ENCODE results near the gene LRRC8C. TPM values are rescaled to one million over a fixed set of nuclear protein-coding genes. Genes with fewer than 3 reads are reported as not detected.

LRRC8C gene
- total RNA-seq, 1 experiment from 2014 or later, result 8.4 TPM

GRCh38 chr1:89652373-89652772 is 19.5 kb downstream of the LRRC8C start:
- ChIA-PET RAD21 (ENCODE audit: low non-redundant PET in 1 of 2, low total read pairs in 2 of 2, uncharacterized antibody in 2 of 2, unreplicated experiment in 2 of 2) (no interaction called here), CTCF (no interaction called here), POLR2A (no interaction called here)
- intact Hi-C loops (cut with micrococcal nuclease), result no loop called here
- H3K9me3 ChIP-seq (ENCODE audit: control insufficient read depth in 1 of 2, insufficient read depth in 1 of 2, low read depth in 1 of 2, low read length in 2 of 2), result no peaks in the 10 kb centered on the region
- H3K9me2 ChIP-seq (ENCODE audit: insufficient read depth), result no peaks in the 10 kb centered on the region
- H3K27ac ChIP-seq (ENCODE audit: low read depth, low read length), result no peak overlapping the region
- H3K36me3 ChIP-seq (ENCODE audit: control insufficient read depth in 1 of 2, insufficient read depth in 2 of 2, low read length in 2 of 2), result no peaks in the 10 kb centered on the region
- no peak overlapping the region for H2AFZ ChIP-seq (ENCODE audit: low read depth, low read length, poor library complexity, severe bottlenecking)
- TF ChIP-seq POLR2AphosphoS5 (IDR thresholded peaks at IDR 0.05; ENCODE audit: low read depth, low read length) (no peak), EGR1 (IDR thresholded peaks at IDR 0.05; ENCODE audit: low read depth) (no peak)
- H3K79me2 ChIP-seq (ENCODE audit: insufficient read depth, low read length), result peaks cover 6% of the 10 kb centered on the region; the same call in 1 of the 2 replicates
- H4K20me1 ChIP-seq (ENCODE audit: insufficient read depth), result no peaks in the 10 kb centered on the region
- no peak overlapping the region for H3K4me3 ChIP-seq (replicated peaks in 1 of 2; ENCODE audit: low read depth in 1 of 2, low read length in 2 of 2)
- H3K9ac ChIP-seq (ENCODE audit: low read length), result no peak overlapping the region
- no peak for ATAC-seq
- H3K4me2 ChIP-seq (ENCODE audit: low read length), result no peak overlapping the region
- H3K27me3 ChIP-seq (ENCODE audit: insufficient read depth, low read length), result no peaks in the 10 kb centered on the region
- H3K4me1 ChIP-seq (ENCODE audit: control insufficient read depth in 1 of 2, insufficient read depth in 2 of 2, low read length in 2 of 2), result no peaks in the 10 kb centered on the region
- no peak for DNase-seq (ENCODE audit: low read depth, low spot score)
- BruUV-seq (replicated peaks), result no TSS peak

GRCh38 chr1:89657886-89658285 is 25.0 kb downstream of the LRRC8C start:
- POLR2A ChIA-PET, result no interaction called here
- H2AFZ ChIP-seq (ENCODE audit: low read depth, low read length, poor library complexity, severe bottlenecking), result no peak overlapping the region
- no peak overlapping the region for H3K27ac ChIP-seq (ENCODE audit: low read depth, low read length)
- 0 out of 2 replicates have a peak, but pooled peaks cover 10% of the 10 kb centered on the region for H3K79me2 ChIP-seq (ENCODE audit: insufficient read depth, low read length)
- RAD21 ChIA-PET (ENCODE audit: low non-redundant PET in 1 of 2, low total read pairs in 2 of 2, uncharacterized antibody in 2 of 2, unreplicated experiment in 2 of 2), result no interaction called here
- H3K27me3 ChIP-seq (ENCODE audit: insufficient read depth, low read length), result no peaks in the 10 kb centered on the region
- no peaks in the 10 kb centered on the region for H3K9me2 ChIP-seq (ENCODE audit: insufficient read depth)
- TF ChIP-seq TCF7L2 (IDR thresholded peaks at IDR 0.05; ENCODE audit: borderline replicate concordance, extremely low read depth, insufficient read depth, insufficient read length), result no peak
- no peak for TF ChIP-seq ZNF274 (IDR thresholded peaks at IDR 0.05; ENCODE audit: low read depth, low read length)
- no peak for TF ChIP-seq ZFX (IDR thresholded peaks at IDR 0.05)
- no peak for TF ChIP-seq RAD21 (IDR thresholded peaks at IDR 0.05; ENCODE audit: low read depth)
- no peak for TF ChIP-seq SP1 (IDR thresholded peaks at IDR 0.05; ENCODE audit: low read depth)
- TF ChIP-seq EGR1 (IDR thresholded peaks at IDR 0.05; ENCODE audit: low read depth), result no peak
- TF ChIP-seq, protein P1, sequence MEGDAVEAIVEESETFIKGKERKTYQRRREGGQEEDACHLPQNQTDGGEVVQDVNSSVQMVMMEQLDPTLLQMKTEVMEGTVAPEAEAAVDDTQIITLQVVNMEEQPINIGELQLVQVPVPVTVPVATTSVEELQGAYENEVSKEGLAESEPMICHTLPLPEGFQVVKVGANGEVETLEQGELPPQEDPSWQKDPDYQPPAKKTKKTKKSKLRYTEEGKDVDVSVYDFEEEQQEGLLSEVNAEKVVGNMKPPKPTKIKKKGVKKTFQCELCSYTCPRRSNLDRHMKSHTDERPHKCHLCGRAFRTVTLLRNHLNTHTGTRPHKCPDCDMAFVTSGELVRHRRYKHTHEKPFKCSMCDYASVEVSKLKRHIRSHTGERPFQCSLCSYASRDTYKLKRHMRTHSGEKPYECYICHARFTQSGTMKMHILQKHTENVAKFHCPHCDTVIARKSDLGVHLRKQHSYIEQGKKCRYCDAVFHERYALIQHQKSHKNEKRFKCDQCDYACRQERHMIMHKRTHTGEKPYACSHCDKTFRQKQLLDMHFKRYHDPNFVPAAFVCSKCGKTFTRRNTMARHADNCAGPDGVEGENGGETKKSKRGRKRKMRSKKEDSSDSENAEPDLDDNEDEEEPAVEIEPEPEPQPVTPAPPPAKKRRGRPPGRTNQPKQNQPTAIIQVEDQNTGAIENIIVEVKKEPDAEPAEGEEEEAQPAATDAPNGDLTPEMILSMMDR (IDR thresholded peaks at IDR 0.05 in 2 of 3, conservative IDR thresholded peaks at IDR 0.05 in 1 of 3; ENCODE audit: borderline replicate concordance in 1 of 3, insufficient read depth in 1 of 3, low read depth in 2 of 3, low read length in 2 of 3), result no peak
- TF ChIP-seq POLR2AphosphoS5 (IDR thresholded peaks at IDR 0.05; ENCODE audit: low read depth, low read length), result no peak
- TF ChIP-seq CBX3 (IDR thresholded peaks at IDR 0.05; ENCODE audit: low read depth), result no peak
- TF ChIP-seq REST (IDR thresholded peaks at IDR 0.05; ENCODE audit: low read depth), result no peak
- no peak for TF ChIP-seq SIN3A (IDR thresholded peaks at IDR 0.05; ENCODE audit: low read depth)
- TF ChIP-seq, protein P2, sequence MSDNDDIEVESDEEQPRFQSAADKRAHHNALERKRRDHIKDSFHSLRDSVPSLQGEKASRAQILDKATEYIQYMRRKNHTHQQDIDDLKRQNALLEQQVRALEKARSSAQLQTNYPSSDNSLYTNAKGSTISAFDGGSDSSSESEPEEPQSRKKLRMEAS (IDR thresholded peaks at IDR 0.05), result no peak
- TF ChIP-seq JUND (IDR thresholded peaks at IDR 0.05), result no peak
- TF ChIP-seq ELF1 (IDR thresholded peaks at IDR 0.05; ENCODE audit: borderline replicate concordance, low read depth), result no peak
- H3K4me2 ChIP-seq (ENCODE audit: low read length), result no peak overlapping the region
- CTCF ChIA-PET, result no interaction called here
- H4K20me1 ChIP-seq (ENCODE audit: insufficient read depth), result no peaks in the 10 kb centered on the region
- no TSS peak for BruUV-seq (replicated peaks)
- no peaks in the 10 kb centered on the region for H3K4me1 ChIP-seq (ENCODE audit: control insufficient read depth in 1 of 2, insufficient read depth in 2 of 2, low read length in 2 of 2)
- no peaks in the 10 kb centered on the region for H3K36me3 ChIP-seq (ENCODE audit: control insufficient read depth in 1 of 2, insufficient read depth in 2 of 2, low read length in 2 of 2)
- no peak for DNase-seq (ENCODE audit: low read depth, low spot score)
- no peak for ATAC-seq
- no peak overlapping the region for H3K4me3 ChIP-seq (replicated peaks in 1 of 2; ENCODE audit: low read depth in 1 of 2, low read length in 2 of 2)
- no peaks in the 10 kb centered on the region for H3K9me3 ChIP-seq (ENCODE audit: control insufficient read depth in 1 of 2, insufficient read depth in 1 of 2, low read depth in 1 of 2, low read length in 2 of 2)
- intact Hi-C loops (cut with micrococcal nuclease), result no loop called here
- H3K9ac ChIP-seq (ENCODE audit: low read length), result no peak overlapping the region

Measured in HCT116 (cell line).